ENCODE results near the gene SYNE3.
A peak's percentile ranks its signal among the peaks of the same experiment; 100 is the strongest.

The SYNE3 gene

GRCh38 chr14:95541346-95541745 is 24.9 kb upstream of the SYNE3 start:
- no peak for DNase-seq

DNA sequence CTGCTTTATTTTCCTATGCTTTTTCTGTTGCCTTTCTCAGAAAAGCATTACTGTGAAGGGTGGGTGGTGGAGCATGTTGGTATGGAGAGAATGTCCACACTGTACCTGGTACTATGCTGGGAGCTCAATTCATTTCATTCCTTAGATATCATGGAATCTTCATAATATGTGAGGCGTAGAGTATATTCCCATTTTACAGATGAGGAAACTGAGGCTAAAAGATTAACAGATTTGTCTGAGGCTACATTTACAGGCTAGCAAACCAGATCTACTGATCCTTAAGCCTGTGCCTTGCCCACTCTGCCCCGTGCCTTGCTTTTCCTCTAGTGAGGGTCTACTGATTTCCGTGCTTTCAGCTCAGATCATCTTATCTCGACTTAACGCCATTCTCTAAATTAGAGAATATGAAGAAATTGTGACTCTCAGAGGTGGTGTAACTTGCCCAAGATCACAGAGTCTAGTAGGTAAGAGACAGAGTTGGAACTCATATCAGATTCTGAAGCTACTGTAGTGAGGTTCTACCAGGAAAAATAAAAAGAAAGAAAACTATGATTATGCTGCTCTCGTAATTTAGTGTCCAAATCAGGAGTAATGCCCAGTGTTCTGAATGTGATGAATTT is 23.9 kb upstream of the SYNE3 start:
- no peak for DNase-seq

- no peak for DNase-seq
These were observed 22.5 kb upstream of the SYNE3 start for GRCh38 chr14:95538801-95539509.

- no peak for DNase-seq
These were observed 21.0 kb upstream of the SYNE3 start for GRCh38 chr14:95537298-95538089.

DNA sequence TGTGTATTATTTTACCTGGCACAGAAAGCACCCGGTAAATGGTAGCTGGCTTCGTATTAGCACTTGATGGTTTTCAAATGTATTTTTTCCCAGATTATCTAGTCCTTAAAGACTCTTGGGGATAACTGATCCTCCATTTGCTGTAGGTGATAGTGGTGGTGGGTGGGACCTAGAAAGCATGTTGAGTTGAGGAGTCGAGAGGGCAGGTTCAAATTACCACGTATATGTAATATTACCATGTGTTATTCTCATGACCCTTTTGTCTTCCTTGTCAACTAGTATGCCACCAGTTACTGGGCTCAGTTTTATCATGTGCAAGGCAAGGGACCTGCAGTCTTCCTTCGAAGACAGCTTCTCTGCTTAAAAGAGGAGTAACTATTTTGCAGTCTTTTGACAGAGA is 20.2 kb upstream of the SYNE3 start:
- DNase-seq, result no peak

- DNase-seq, result no peak
These were observed 19.7 kb upstream of the SYNE3 start for GRCh38 chr14:95536036-95536593.

DNA sequence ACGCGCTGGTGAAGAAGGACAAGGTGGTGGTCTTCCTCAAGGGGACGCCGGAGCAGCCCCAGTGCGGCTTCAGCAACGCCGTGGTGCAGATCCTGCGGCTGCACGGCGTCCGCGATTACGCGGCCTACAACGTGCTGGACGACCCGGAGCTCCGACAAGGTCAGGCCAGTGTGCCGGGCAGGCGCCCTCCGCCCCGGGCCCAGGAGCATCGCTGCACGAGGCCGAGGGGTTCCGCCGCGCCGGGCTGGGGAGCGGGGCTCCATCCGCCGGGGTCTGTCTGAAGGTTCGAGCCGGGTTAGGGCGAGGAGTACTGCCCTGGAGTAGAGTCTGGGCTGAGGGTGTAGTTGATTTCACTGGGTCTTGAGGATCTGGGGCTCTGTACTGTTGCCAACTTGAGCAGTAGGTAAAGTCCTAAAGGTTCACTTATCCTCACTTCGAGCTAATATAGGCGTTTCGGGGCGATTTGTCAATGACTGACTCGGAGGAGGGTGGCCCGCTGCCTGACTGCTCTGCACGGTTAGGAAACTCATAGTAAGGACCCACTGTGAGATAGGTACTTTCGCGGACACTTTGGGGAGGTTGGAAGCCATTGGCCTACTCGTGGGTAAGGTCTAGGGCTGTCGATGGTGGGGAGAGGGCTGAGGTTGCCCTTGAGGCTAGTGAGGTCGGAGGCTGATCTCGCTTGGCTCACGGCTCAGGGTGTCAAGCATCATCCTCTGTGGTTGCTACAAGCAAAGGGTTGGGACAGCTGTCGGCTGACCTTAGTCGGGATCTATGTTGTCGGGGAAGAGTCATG is 19.0 kb upstream of the SYNE3 start:
- no peak for DNase-seq

- peak; percentile 100 for DNase-seq
These were observed 18.1 kb upstream of the SYNE3 start, which contains the start of gene GLRX5 for GRCh38 chr14:95534299-95535225. TSS of gene GLRX5 (plus strand) at chr14:95535050. CDS start at chr14:95535090, 40 bp downstream.

DNA sequence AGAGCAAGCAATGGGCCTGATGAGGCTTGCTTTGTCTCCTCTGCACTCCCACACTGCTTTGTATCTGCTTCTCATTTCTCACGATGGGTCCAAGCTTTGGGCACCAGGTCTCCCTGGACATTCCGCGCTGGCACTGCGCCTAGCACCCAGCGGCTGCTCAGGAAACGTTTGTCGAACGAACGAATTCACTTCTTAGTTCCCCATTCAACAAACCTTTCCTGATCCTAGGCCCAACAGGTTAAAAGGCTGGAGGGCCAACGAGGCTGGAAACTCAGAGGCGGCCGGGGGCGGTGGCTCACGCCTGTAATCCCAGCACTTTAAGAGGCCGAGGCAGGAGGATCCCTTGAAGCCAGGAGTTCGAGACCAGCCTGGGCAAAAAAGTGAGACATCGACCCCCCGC is 17.4 kb upstream of the SYNE3 start:
- DNase-seq, result no peak

DNA sequence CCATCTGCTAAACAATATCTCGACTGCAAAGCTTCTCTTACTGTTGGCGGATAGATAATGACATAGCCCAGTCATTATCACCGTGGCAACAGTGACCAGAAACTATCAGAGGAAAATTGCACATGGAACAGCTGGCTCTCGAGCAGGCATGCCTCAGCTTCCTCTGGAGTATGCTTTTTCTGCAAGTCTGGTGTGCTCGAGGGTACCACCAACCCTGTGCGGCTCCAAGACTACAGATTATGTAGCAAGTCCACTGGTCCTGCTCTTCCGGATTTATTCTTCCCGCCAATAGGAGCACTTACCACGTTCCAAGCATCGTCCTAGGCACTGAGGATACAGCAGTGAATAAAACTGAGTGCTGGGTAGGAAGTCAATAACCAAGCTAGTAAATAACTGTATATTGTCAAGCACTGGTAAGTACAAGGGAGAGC is 17.0 kb upstream of the SYNE3 start:
- DNase-seq, result no peak

GRCh38 chr14:95531969-95532368 is 15.5 kb upstream of the SYNE3 start:
- DNase-seq, result no peak

GRCh38 chr14:95531473-95531872 is 15.0 kb upstream of the SYNE3 start:
- DNase-seq, result no peak

GRCh38 chr14:95530473-95531276 is 14.2 kb upstream of the SYNE3 start:
- DNase-seq, result no peak

DNA sequence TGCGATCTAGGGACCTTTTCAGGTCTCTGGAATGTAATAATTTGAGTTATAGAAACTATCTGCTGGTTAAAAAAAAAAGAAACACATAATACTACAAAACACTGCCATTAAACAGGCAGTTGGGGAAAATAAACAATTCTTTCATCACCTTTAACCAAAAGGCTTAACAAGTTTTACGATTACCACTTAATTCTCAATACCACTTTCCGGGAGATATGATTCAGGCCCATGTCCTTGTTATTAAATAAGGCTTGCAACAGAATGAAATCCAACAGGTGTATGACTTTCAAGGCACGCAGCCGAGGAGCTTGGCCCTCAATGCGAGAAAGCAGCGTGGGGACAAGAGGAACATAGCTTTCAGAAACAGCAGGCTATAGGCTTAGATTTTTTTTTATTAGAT is 12.8 kb upstream of the SYNE3 start:
- DNase-seq, result no peak

- peak; percentile 21 for DNase-seq
These were observed 11.0 kb upstream of the SYNE3 start for GRCh38 chr14:95527387-95528002.

GRCh38 chr14:95526483-95527386 is 10.3 kb upstream of the SYNE3 start:
- DNase-seq, result peak; percentile 28

GRCh38 chr14:95525999-95526398 is 9.5 kb upstream of the SYNE3 start:
- DNase-seq, result no peak

DNA sequence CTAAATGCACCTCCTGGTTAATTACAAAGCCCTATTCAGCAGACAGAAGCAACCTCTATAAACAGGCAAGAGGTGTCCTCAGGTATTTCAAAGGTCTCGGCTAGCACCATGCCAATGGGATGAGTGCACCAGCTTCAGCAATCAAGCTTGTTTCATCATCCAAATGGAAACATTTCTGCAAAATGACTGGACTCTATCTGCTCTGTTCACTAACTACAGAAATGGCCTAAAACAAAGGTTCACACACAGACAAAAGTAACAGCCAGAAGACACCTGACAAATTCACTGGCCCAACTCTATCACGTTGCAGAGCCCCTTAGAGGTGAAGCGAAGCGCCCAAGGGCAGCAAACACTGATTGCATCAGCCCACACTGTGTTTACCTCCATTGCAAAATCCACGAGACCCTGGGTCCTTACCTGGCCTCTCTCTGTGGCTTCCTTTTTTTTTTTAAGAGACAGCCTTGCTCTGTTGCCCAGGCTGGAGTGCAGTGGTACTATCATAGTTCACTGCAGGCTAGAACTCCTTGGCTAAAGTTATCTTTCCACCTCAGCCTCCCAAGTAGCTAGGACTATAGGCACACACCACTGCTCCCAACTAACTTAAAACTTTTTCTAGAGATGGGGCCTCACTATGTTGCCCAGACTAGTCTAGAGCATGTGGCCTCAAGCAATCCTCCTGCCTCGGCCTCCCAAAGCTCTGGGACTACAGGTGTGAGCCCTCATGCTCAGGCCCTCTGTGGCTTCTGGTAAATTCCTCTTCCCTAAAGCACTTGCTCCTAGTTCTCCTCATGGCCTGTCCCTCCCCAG is 8.5 kb upstream of the SYNE3 start:
- peak; percentile 21 for DNase-seq
